Measurements from ENCODE around the gene DYNC1LI2. TPM values are rescaled to one million over a fixed set of nuclear protein-coding genes. Genes with fewer than 3 reads are reported as not detected.
A peak's percentile ranks its signal among the peaks of the same experiment; 100 is the strongest.

Gene DYNC1LI2
- total RNA-seq, 1 experiment from 2014 or later, result 97.7 TPM

DNA sequence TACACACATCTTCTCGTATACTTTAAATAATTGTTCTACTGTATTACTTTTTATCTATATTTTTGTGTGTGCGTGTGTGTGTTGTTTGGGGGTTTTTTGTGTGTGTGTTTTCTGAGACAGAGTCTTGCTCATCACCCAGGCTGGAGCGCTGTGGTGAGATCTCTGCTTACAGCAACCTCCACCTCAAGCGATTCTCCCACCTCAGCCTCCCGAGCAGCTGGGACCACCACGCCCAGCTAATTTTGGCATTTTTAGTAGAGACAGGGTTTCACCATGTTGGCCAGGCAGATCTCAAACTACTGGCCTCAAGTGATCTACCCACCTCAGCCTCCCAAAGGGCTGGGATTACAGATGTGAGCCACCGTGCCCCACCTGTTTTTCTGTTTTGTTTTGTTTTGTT is 53.4 kb downstream of the DYNC1LI2 start:
- ChIA-PET POLR2A (interaction anchor here (1.0 to 2.0 kb wide), 3 partner anchors 18 to 36 kb away, joined by 3 to 10 read pairs (median 3); no protein-coding TSS in a partner anchor), CTCF (interaction anchor here (0.6 to 2.4 kb wide), 14 partner anchors 7 to 291 kb away, joined by 3 to 12 read pairs (median 3); no protein-coding TSS in a partner anchor)
- Mint-ChIP-seq H3K27me3 (ENCODE audit: insufficient read depth, unreplicated experiment) (no peaks in the 10 kb centered on the region), H3K4me1 (ENCODE audit: insufficient read depth, unreplicated experiment) (peaks cover 8% of the 10 kb centered on the region), H3K27ac (ENCODE audit: low read depth, unreplicated experiment) (no peak overlapping the region), H3K9me3 (ENCODE audit: unreplicated experiment) (no peaks in the 10 kb centered on the region), H3K4me3 (ENCODE audit: unreplicated experiment) (peak overlapping the region; percentile 35), H3K36me3 (ENCODE audit: insufficient read depth, unreplicated experiment) (no peaks in the 10 kb centered on the region)
- BruUV-seq (replicated peaks), result no TSS peak
- intact Hi-C loops (cut with micrococcal nuclease), result no loop called here
- no peak for DNase-seq (ENCODE audit: unreplicated experiment)
- TF ChIP-seq CTCF (IDR thresholded peaks at IDR 0.05; ENCODE audit: unreplicated experiment), result no peak

- Mint-ChIP-seq H3K9me3 (ENCODE audit: unreplicated experiment) (no peaks in the 10 kb centered on the region), H3K4me1 (ENCODE audit: insufficient read depth, unreplicated experiment) (peaks cover 14% of the 10 kb centered on the region), H3K27ac (ENCODE audit: low read depth, unreplicated experiment) (peak within 1 kb of the TSS; percentile 69), H3K4me3 (ENCODE audit: unreplicated experiment) (peak within 1 kb of the TSS; percentile 79), H3K27me3 (ENCODE audit: insufficient read depth, unreplicated experiment) (no peaks in the 10 kb centered on the region), H3K36me3 (ENCODE audit: insufficient read depth, unreplicated experiment) (no peaks in the 10 kb centered on the region)
- BruUV-seq (replicated peaks), result no TSS peak
- DNase-seq (ENCODE audit: unreplicated experiment), result peak; percentile 89
- peak; percentile 12 for TF ChIP-seq CTCF (IDR thresholded peaks at IDR 0.05; ENCODE audit: unreplicated experiment)
- ChIA-PET POLR2A (interaction anchor here (0.6 to 2.2 kb wide), 13 partner anchors 13 to 415 kb away, joined by 3 to 10 read pairs (median 3); no protein-coding TSS in a partner anchor), CTCF (interaction anchor here (0.6 to 2.4 kb wide), 15 partner anchors 9 to 199 kb away, joined by 3 to 12 read pairs (median 4); partner anchors contain the start of gene DYNC1LI2)
- intact Hi-C loops (cut with micrococcal nuclease), result loop anchor here (1.0 kb wide), 1 partner anchor 89 kb away; no protein-coding TSS in a partner anchor
These were observed 54.5 kb downstream of the DYNC1LI2 start, which contains the start of gene CMTM4 for GRCh38 chr16:66696669-66697630. Gene CMTM4, minus strand, starts transcription at chr16:66696743. Its CDS starts 218 bp downstream, at chr16:66696525.

DNA sequence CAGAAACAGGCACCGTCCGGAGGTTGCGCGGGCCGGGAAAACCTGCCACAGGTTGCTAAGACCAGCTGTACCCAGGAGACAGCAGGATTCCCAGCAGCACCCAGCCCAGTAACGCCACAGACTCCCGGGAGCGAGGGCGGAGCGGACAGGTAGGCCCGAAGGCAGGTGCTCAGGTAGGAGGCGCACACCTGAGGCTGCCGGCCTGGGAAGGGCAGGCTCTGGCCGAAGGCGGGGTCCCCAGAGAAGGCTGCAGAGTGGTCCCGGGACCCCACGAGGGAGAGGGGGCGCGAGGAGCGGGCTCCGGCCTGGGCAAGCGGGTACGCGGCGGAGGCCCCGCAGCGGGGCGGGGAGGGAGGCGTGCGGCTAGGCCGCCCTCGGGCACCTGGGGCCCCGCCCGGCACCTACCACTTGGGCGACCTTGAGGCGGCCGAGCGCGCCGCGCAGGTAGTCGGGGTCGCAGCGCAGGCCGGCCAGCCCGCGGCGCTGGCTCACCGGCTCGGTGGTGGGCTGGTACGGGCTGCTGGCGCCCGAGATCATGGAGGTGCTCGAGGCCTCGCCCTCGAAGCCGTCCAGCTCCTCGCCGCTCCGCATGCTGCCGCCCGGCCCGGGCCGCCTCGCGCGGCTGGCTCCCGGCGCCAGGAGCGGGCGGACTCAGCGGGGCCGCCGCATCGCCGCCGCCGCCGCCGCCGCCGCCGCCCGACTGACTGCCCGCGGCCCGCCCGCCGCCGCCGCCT is 55.3 kb downstream of the DYNC1LI2 start:
- ChIA-PET POLR2A (interaction anchor here (0.6 to 2.2 kb wide), 18 partner anchors 13 to 416 kb away, joined by 3 to 18 read pairs (median 4); partner anchors contain the start of gene NAE1), CTCF (interaction anchor here (0.6 to 7.4 kb wide), 13 partner anchors 16 to 56 kb away, joined by 3 to 69 read pairs (median 7); partner anchors contain the start of gene DYNC1LI2)
- Mint-ChIP-seq H3K27me3 (ENCODE audit: insufficient read depth, unreplicated experiment) (no peaks in the 10 kb centered on the region), H3K9me3 (ENCODE audit: unreplicated experiment) (no peaks in the 10 kb centered on the region), H3K36me3 (ENCODE audit: insufficient read depth, unreplicated experiment) (no peaks in the 10 kb centered on the region), H3K4me3 (ENCODE audit: unreplicated experiment) (peak overlapping the region; percentile 79), H3K27ac (ENCODE audit: low read depth, unreplicated experiment) (peak overlapping the region; percentile 69), H3K4me1 (ENCODE audit: insufficient read depth, unreplicated experiment) (peaks cover 17% of the 10 kb centered on the region)
- intact Hi-C loops (cut with micrococcal nuclease), result loop anchor here (2.0 kb wide), 1 partner anchor 33 kb away; no protein-coding TSS in a partner anchor
- no peak for TF ChIP-seq CTCF (IDR thresholded peaks at IDR 0.05; ENCODE audit: unreplicated experiment)
- peak; percentile 53 for DNase-seq (ENCODE audit: unreplicated experiment)
- BruUV-seq (replicated peaks), result no TSS peak
